HUDEP-2 (cell line): Measurements from ENCODE around the gene HOXB2.
"Not testable (repeated sequence)": the region's sequence is repeated elsewhere in the genome, so short reads cannot be mapped to it uniquely, and the experiment has no call there.

Source experiments
- DNase-seq, 76 experiments: peaks; one replicate each; lab custom pipeline; 2025; ENCODE audit not compliant: unreplicated experiment in 76 of 76; lab: John Stamatoyannopoulos, UW

The HOXB2 gene

GRCh38 chr17:48544349-48545021 is 424 bp downstream of the HOXB2 start:
- peak in 54 of 76 experiments; percentile 8 to 76 (median 36) for DNase-seq

DNA sequence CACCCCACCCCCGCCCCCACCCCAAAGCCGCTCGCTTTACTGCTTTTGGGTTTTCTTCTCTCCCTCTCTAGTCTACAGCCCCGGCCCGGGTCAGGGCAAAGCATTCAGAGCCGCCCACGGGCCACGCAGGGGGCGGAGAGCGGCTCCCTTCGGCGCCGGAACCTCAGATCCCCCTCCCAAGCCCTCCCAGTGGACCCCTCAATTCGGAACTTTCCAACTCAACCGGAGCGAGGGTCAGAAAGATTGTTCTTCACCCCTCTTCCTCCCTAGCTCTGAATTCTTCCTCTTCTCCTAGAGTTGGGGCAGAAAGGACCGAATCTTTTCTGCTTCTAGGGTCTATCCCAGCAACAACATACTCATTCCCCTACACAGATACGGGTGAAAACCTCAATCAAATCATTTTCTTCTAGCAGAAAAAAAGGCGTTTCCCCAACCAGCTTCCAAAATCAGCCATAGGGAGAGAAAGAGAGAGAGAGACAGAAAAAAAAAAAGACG is 1.0 kb downstream of the HOXB2 start:
- peak in 24 of 76 experiments; percentile 14 to 68 (median 44) for DNase-seq

DNA sequence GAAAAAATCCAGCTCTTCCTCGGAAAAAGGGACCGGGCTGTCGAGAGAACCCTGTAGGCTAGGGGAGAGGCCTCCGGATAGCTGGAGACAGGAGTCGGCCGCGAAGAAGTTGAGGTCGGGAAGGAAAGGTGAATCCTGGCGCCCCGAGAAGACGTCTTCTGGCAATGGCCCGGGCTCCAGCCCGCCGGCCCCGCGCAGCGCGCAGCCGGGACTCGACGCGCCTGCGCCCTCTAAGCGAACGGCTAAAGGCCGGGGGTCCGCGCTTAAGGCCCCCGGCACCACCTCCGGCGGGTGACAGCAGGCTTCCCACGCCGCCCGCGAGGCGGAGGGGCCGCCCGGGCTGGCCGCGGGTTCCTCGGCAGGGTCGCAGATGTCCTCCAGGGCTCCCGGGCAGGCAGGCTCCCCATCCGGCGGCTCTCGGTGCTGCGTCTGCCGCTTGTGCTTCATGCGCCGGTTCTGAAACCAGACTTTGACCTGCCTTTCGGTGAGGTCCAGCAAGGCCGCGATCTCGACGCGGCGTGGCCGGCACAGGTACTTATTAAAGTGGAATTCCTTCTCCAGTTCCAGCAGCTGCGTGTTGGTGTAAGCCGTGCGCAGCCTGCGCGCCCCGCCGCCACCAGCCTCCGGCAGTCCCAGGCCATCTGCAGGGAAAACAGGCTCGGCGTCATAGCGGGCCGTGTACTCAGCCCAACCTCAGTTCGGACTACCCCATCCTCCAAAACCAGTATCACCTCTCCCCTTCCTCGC is 1.6 kb downstream of the HOXB2 start:
- DNase-seq, result peak in 52 of 76 experiments; percentile 7 to 78 (median 48)

GRCh38 chr17:48542698-48543106 is 2.2 kb downstream of the HOXB2 start:
- peak in 1 of 76 experiments; percentile 46 for DNase-seq

- DNase-seq, result peak in 45 of 76 experiments; percentile 3 to 67 (median 33)
Measured at GRCh38 chr17:48542114-48542656, 2.7 kb downstream of the HOXB2 start.

DNA sequence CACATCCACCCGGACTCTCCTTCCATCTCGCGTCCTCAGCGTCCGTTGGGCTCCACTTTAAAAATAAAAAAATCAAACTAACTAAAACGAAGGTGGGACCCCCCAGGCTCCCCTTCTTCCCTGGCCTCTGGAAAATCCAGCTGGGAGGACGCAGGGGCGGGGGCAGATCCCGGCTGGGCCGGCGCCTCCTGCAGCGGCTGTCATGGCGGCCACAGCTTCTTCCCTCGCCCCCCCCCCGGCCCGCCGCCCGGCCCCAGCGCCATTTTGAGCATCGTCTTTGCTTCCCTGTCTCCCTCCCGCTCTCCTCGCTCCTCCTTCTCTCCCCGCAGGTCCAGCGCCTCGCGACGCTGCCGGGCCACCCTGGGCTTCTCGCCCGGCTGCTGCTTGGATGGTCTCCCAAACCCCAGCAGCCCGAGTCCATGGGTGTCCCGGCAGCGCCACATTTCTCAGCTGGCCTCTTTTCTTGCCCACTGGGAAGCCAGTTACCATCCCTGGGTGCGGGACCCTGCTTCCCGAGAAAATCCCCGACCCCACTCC is 3.3 kb downstream of the HOXB2 start:
- peak in 44 of 76 experiments; percentile 9 to 78 (median 36) for DNase-seq

DNA sequence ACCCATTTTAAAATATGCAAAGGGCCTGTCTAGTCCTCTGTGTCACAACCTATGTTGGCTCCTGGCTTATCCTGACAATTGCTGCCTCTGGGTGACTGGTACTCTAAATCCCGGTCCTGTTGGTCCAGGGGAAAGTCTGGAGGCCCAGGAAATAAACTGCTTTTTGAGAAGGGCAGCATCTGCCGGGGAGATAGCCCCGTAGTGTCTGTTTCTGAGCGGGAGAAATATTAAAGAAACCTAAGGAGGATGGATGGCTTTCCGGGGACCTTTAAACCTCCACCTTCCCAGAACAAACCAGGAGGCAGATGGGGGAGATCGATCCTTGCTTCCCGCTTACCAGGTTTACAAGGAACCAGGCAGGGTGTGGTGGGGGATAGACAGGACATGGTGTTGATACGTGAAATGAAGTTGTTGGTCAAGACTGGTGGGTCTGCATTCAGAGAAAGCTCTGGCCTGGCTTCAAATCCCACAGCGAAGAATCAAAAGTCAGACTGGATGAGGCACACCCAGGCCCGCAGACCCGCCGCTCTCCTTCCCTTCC is 3.8 kb downstream of the HOXB2 start:
- DNase-seq, result peak in 5 of 76 experiments; percentile 16 to 60 (median 39)

DNA sequence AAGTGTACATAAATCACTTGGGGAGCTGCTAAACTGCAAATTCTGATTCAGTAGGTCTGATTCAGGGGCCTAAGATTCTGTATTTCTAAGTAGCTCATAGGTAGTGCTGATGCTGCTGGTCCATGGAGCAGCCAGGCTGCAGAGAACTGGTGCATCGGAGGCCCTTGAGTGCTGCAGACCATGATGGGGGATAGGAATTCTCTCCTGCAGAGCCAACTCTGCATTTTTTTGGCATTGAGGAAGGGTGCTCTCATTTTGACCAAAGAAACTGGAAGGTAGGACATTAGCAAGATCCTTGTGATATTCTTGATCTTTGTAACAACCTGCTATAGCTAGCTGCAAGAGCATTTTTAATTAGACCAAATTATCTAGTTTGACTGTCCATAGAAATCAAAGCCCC is 4.7 kb downstream of the HOXB2 start:
- DNase-seq, result no peak

- no peak for DNase-seq
Measured at GRCh38 chr17:48539177-48539576, 5.7 kb downstream of the HOXB2 start.

DNA sequence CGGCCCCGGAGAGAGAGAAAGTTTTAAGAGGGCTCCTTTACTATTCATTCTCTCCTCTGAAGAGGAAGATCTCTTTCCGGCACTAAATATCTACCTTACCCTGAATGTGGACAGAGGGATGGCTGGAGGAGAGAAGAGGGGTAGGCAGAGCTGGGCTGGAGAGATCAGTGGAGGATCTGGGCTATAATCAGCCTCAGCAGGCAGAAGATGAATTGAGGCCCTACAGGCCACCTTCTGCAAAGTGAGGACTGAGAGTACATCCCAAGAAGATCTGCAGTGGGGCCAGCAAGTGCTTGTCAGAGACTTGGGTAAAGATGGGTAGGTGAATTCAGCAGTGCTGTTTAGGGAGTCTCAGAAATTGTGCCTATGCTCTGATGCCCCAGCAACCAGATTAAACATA is 7.6 kb downstream of the HOXB2 start:
- DNase-seq, result no peak

DNA sequence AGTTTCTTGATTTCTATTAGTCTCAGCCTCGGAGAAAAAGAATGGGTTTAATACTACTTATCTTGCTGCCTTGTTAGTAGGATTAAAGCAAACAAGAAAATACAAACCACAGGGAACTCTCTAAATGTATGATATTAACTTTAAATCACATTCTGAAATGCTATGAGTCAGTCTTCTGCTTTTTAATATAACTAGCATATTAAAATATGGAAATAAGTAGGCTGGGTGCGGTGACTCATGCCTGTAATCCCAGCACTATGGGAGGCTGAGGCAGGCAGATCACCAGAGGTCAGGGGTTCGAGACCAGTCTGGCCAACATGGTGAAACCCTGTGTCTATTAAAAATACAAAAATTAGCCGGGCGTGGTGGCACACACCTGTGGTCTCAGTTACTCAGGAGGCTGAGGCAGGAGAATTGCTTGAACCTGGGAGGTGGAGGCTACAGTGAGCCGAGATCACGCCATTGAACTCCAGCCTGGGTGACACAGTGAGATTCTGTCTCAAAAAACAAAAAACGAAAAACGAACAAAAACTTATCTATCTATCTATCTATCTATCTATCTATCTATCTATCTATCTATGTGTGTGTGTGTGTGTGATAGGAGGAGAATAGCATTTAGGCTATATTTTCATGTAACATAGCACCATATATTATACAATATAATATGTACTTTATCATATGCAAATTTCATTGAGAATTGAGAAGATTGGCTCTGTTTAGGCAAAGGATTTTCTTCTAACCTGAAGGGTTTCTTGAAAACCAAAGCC is 8.9 kb downstream of the HOXB2 start:
- DNase-seq, result not testable (repeated sequence)

- DNase-seq, result no peak
Measured at GRCh38 chr17:48532261-48532660, 12.6 kb downstream of the HOXB2 start.

DNA sequence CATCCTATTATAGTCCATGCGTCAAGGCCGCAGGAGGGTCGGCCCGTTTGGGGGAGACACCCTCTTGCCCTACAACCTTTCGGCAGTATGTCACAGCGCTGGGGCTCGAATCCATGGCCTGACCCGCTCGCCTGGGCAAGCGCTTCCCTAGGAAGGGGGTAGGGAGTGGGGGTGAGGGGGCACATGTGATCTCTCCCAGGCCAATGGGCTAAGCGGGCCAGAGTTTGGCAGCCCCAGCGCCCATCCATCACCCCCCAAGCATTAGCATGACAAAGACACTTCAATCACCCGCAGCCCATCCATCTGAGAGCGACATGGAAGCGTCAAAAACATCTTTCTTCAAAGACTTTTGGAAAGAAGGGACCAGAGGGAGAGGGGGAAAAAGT is 14.0 kb downstream of the HOXB2 start, which contains the start of gene HOXB1:
Gene HOXB1, minus strand, starts transcription at position 125 of the 386 bp plus-strand sequence. Its CDS starts 107 bp downstream, at position 18.
- no peak for DNase-seq

- DNase-seq, result no peak
Measured at GRCh38 chr17:48530208-48530886, 14.6 kb downstream of the HOXB2 start.

DNA sequence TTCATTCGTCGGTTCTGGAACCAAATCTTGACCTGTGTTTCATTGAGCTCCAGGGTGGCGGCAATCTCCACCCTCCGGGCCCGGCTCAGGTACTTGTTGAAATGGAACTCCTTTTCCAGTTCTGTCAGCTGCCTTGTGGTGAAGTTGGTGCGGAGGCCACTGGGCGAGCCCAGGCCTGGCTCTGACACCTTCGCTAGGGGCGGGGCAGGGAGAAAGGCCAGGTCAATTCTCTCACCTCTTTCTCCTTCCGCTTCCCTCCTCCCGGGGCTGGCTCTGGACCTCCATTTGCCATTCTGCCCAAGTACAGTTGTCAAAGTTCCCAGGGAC is 15.3 kb downstream of the HOXB2 start:
- DNase-seq, result no peak

DNA sequence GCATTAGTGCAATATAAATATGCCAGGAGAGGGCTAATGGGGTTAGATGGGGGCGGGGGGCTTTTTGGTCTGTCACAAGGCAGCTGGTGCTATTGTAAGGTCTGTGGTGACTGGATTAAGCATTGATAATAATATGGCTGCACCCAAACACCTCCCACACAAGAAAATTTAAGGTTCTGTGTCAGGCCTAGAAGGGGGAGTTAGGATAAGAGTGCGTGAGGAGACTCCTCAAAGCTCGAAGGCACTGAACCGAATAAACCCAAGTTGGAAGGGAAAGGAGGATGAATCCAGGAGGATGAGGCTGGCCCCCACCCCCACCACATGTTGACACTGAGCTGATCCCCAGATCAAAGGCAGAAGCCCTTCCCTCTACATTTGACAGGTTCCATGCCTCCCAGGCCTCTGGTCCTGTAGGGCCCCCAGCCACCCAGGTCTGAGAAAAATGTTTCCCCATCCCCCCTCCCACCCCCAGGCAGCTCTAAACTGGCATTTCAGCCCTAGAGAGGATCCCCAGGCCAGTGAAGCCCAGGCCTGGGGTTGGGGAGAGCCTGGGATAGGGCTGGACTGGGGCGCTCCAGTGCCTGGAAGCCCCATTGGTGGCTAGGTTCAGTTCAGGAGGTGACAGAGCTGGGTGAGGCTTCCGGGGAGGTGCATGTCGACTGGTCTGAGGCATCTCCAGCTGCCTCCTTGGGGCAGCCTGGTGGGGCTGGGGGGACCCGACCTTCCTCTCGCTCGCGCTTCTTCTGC is 15.8 kb downstream of the HOXB2 start:
- DNase-seq, result no peak

GRCh38 chr17:48528153-48528935 is 16.6 kb downstream of the HOXB2 start:
- DNase-seq, result no peak

DNA sequence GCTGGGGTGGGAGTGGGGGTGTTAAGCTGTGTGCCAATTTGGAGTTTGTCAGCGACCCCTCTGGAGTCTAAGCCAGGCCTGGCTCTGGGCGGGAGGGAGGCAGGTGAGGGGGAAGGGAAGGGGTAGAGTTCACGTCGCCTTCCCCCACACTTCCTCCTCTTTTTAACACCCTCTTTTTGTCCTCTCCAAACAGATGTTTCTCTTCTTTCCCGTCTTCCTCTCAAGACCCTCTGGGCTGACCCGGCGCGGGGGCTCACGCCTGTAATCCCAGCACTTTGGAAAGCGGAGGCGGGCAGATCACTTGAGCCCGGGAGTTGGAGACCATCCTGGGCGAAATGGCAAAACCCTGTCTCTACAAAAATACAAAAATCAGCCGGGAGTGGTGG is 17.4 kb downstream of the HOXB2 start:
- DNase-seq, result no peak
